ENCODE data around the gene MRPL24.

DNA sequence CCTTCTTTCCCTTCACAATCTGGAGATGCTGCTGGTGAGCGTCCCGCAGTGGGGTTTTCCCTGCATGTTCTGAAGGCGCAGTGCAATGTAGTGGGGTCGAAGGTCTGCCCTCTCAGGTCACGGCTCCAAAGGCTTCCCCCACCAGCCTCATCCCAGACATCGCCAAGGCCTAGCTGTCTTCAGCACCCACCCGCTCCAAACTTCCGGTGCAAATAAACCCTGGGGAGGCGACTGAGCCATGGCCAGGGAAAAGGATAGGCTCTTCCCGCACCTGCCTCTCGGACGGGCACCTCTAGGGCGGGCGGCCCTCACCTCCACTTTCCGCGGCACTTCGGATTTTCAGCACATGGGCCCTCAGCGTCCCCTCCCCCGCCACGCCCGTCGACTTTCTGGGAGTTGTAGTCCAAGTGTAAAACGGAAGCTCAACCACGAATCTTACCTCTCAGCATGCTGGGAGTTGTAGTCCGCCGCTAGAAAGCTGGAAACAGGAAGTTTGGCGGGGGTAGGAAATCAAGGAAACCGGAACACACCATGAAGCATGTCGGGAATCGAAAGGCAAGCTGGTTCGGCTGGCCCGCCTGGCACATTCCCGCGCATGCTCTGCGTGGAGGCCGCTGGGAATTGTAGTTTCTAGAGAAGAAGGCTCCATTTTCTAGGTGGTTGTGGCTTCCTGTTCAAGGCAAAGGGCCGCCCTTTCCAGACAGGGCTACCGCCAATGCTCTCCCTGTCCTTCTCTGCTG lies at the start of gene MRPL24:
- TF ChIP-seq ATF3 (CRISPR knock-in tag; IDR thresholded peaks at IDR 0.05) (peak; percentile 22; the same call in 1 of the 2 replicates), FOXJ3 (CRISPR knock-in tag; IDR thresholded peaks at IDR 0.05; ENCODE audit: borderline replicate concordance) (peak; percentile 71; the same call in 1 of the 2 replicates), FOXK2 (IDR thresholded peaks at IDR 0.05) (peak; percentile 83)

All from HepG2 (cell line).